HG03520 (cell line): ENCODE measurements around the gene ZNF735.
"Not testable (repeated sequence)": the region's sequence is repeated elsewhere in the genome, so short reads cannot be mapped to it uniquely, and the experiment has no call there.

Experiments
- ATAC-seq: cut with Tn5 transposase; IDR thresholded peaks from one replicate; pipeline ENCODE4 v1.9.1; 2021; ENCODE audit warnings: mild to moderate bottlenecking, moderate library complexity; ENCODE audit not compliant: unreplicated experiment

Gene ZNF735

DNA sequence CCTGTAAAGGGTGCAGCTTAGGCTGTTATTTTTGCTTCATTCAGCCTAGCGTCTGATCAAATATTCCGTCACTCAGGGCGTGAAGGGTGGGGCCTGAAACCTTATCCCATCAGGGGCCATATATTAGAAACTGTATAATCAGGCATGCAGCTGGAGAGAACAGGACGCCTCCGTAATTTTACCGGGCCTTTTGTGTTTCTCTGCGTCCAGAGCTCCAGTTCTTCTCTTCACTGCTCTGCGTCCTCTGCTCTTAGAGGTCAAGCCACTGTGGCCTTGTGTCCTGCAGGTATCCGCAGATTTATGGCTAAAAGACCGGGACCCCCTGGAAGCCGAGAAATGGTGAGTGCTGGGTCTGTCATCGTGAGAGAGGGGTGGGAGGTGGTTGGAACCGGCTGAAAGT lies at the start of gene ZNF735:
Gene ZNF735 (plus strand): TSS at position 301 of the 400 bp plus-strand sequence. CDS start 0 bp downstream, at position 301.
- no peak for ATAC-seq

DNA sequence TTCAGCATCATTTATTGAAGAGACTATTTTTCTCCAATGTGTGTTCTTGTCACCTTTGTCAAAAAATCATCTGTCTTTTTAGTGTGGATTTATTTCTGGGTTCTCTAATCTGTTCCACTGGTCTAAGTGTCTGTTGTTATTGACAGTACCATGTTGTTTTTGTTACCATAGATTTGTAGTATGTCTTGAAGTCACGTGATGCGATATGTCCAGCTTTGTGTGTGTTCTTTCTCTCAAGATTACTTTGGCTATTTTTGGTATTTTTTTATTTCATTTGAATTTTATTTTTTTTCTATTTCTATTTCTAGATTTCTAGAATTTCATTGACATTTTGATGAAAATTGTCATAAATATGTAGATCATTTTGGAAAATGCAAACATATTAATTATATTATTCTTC lies 36.0 kb upstream of the ZNF735 start:
- ATAC-seq: not testable (repeated sequence)

DNA sequence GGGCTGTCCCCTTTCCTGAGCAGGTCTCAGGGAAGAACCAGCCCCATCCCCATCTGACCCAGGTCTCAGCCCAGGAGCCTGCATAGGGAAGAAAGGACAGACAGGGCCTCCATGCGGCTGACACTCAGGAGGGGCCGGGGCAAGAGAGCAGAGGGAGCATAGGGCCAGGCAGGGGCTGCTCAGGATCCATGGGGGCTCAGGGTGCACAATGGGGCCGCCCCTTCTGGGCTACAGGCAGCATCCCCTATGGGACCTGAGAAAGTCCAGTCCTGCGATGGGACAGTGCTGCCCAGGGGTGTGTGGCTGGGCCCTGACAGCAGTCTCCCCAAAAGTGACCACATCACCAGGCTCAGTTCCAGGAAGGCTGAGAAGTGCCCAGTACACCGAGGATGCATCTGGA lies 32.7 kb upstream of the ZNF735 start:
- no peak for ATAC-seq

GRCh38 chr7:64174941-64175340 lies 32.1 kb upstream of the ZNF735 start:
- ATAC-seq: no peak

DNA sequence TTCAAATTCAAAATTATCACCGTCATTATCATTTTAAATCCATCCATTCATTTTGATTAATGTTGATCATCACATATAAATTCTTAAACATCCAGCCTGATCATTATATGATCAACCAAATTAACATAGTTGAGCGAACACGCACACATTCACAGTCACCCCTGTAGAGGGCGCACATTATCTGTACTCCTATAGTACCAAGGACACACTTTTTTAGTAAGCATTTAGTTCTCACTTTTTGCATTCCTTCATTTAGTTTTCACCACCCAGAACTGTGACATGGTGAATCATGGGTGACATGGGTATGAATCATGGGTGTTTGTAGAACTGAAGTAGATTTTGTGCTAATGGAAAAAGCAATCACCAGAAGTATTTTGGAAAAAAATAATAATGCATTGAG lies 26.0 kb upstream of the ZNF735 start:
- no peak for ATAC-seq

DNA sequence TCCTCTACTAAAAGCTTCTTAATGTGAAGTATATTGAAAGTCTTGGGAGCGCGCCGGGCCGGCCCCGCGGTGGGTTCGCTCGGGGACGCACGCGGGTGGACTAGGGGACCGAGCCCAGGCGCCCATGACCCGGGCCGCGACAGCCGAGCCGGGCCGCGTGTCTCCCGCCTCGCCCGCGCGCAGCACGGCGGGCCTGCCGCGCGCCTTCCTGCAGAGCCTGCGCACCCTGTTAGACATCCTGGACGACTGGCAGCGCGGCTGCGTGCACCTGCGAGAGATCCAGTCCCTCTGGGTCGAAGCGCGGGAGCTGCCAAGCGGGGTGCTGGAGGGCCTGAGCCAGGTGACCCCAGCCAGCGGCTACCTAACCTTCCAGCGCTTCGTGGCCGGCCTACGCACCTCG lies 25.4 kb upstream of the ZNF735 start:
- no peak for ATAC-seq

- ATAC-seq: no peak
Observed at GRCh38 chr7:64182036-64182790, 24.8 kb upstream of the ZNF735 start.

DNA sequence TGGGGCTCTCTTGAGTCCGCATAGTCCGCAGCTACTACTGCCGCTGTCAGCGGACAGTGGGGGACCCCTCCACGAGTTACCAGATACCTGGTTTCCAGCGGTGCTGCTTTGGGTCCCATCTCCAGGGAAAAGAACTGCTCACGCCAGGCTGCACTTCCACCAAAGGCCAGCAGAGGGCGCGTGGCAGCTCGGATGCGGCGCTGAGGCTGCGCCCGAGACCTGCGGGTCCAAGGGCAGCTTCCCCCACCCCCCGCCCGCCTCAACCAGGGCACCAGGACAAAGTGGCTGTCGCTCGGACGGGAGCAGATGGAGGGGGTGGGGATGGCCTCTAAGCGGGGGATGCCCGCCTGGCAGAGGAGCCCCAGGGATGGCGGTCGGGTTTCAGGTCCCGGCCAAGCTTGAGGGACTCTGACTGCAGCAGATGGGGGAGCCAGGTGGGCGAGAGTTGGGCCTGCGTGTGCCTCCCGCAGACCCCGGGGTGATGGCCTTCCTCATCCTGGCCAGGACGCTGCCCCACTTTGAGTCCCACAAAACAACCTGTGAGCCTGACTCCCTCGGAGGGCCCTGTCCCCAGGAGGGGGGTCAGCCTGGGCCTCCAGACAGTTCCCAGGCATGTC lies 23.8 kb upstream of the ZNF735 start:
- no peak for ATAC-seq

- ATAC-seq: no peak
Observed at GRCh38 chr7:64183827-64184372, 23.1 kb upstream of the ZNF735 start.

- ATAC-seq: no peak
Observed at GRCh38 chr7:64184376-64184775, 22.6 kb upstream of the ZNF735 start.

DNA sequence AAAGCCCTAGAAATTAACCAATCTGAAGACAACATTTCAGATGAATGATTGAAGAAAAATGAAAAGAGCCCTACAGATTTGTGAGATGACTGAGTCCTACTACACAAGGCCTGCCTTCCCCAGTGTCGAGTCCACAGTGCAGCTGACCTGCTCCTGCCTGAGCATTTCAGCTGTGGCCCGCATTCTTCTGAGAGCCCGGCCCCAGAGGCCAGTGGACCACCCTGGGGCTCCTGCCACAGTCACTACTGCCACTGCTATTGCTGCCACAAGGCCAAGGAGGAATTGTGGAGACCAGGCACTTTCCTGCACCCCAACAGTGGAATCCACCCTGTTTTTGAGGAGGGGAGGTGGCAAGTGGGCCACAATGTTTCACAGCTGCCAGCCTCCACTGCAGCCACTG lies 19.6 kb upstream of the ZNF735 start:
- ATAC-seq: no peak

GRCh38 chr7:64192148-64192704 lies 14.8 kb upstream of the ZNF735 start:
- no peak for ATAC-seq

GRCh38 chr7:64192775-64193174 lies 14.2 kb upstream of the ZNF735 start:
- ATAC-seq: no peak

GRCh38 chr7:64219710-64220298 lies 12.8 kb downstream of the ZNF735 start:
- not testable (repeated sequence) for ATAC-seq

DNA sequence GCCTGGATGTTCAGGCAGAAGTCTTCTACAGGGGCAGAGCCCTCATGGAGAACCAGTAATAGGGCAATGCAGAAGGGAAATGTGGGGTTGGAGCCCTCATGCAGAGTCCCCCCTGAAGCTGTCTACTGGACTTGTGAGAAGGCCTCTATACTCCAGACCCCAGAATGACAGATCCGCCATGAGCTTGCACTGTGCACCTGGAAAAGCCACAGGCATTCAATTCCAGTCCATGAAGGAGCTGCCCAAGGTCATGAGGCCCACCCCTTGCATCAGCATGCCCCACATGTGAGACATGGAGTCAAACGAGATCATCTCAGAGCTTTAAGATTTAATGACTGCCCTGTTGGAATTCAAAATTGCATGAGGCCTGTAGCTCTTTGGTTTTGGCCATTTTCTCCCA lies 16.4 kb downstream of the ZNF735 start:
- no peak for ATAC-seq

- not testable (repeated sequence) for ATAC-seq
Observed at GRCh38 chr7:64228174-64228573, 21.2 kb downstream of the ZNF735 start, which contains the start of gene ZNF679. Gene ZNF679, plus strand, starts transcription at chr7:64228474. Its CDS starts 20,644 bp downstream, at chr7:64249118.

DNA sequence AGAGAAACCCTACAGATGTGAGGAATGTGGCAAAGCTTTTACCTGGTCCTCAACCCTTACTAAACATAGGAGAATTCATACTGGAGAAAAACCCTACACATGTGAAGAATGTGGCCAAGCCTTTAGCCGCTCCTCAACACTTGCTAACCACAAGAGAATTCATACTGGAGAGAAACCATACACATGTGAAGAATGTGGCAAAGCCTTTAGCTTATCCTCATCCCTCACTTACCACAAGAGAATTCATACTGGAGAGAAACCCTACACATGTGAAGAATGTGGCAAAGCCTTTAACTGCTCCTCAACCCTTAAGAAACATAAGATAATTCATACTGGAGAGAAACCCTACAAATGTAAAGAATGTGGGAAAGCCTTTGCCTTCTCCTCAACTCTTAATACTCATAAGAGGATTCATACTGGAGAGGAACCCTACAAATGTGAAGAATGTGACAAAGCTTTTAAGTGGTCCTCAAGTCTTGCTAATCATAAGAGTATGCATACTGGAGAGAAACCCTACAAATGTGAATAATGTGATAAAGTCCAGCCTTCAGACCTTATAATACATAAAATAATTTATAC lies 59.4 kb downstream of the ZNF735 start:
- ATAC-seq: no peak
